ENCODE measurements around the gene ITGB5. TPM values are rescaled to one million over a fixed set of nuclear protein-coding genes. Genes with fewer than 3 reads are reported as not detected.

Gene ITGB5
- total RNA-seq, 1 experiment from 2014 or later: 146 TPM

- Histone ChIP-seq H3K23ac (ENCODE audit: insufficient read length, low read depth, low read length) (no peak overlapping the region), H3K4ac (ENCODE audit: low read depth, low read length) (no peak overlapping the region), H4K20me1 (ENCODE audit: control insufficient read depth, insufficient read depth, insufficient read length) (no peaks in the 10 kb centered on the region), H3K27me3 (ENCODE audit: insufficient read depth, low read length) (no peaks in the 10 kb centered on the region), H2BK5ac (ENCODE audit: insufficient read length, low read length) (no peak overlapping the region), H3K18ac (ENCODE audit: insufficient read length, low read depth, low read length) (no peak overlapping the region), H2BK15ac (ENCODE audit: low read depth, low read length) (no peak overlapping the region), H4K5ac (ENCODE audit: insufficient read length, low read depth, low read length) (no peak overlapping the region), H2BK12ac (ENCODE audit: insufficient read length, low read depth, low read length) (no peak overlapping the region), H2AFZ (ENCODE audit: low read length) (no peak overlapping the region), H3K79me1 (ENCODE audit: insufficient read depth, low read depth, low read length, poor library complexity, severe bottlenecking) (peaks cover 5% of the 10 kb centered on the region), H4K8ac (replicated peaks; ENCODE audit: insufficient read length, low read depth, low read length) (no peak overlapping the region), H4K91ac (ENCODE audit: insufficient read length, low read depth, low read length) (no peak overlapping the region), H2BK120ac (ENCODE audit: low read depth, low read length, poor library complexity, severe bottlenecking) (no peak overlapping the region), H2BK20ac (ENCODE audit: low read depth, low read length, poor library complexity, severe bottlenecking) (no peak overlapping the region), H3K79me2 (ENCODE audit: insufficient read depth, low read length) (no peaks in the 10 kb centered on the region), H3K4me2 (ENCODE audit: insufficient read depth, insufficient read length, low read length) (no peak overlapping the region), H3K14ac (ENCODE audit: insufficient read depth, low read length) (no peak overlapping the region), H3K27ac (ENCODE audit: insufficient read length, low read depth, low read length) (no peak overlapping the region), H3K23me2 (ENCODE audit: insufficient read length, low read depth, low read length, poor library complexity, severe bottlenecking) (no peaks in the 10 kb centered on the region), H3K56ac (ENCODE audit: insufficient read length, low read depth, low read length) (no peak overlapping the region), H3K9ac (ENCODE audit: extremely low read depth, insufficient read length, low read length) (no peak overlapping the region), H2AK5ac (ENCODE audit: insufficient read length, low read length) (no peak overlapping the region), H3K9me3 (ENCODE audit: control insufficient read depth, low read depth, low read length) (no peaks in the 10 kb centered on the region), H3K4me1 (ENCODE audit: insufficient read depth, low read length) (no peaks in the 10 kb centered on the region), H3T11ph (ENCODE audit: low read length) (no peak overlapping the region)
- Mint-ChIP-seq H3K4me1 (peaks cover 5 to 6% of the 10 kb centered on the region in 2 experiments), H3K27ac (peak overlapping the region in 1 of 3 experiments; percentile 12; a peak in 2 of 7 replicates), H3K36me3 (ENCODE audit: insufficient read depth in 1 of 3, low read depth in 3 of 3) (peaks cover 40 to 61% (median 43%) of the 10 kb centered on the region in 3 experiments), H3K27me3 (ENCODE audit: low read depth) (no peaks in the 10 kb centered on the region), H3K4me3 (no peak overlapping the region), H3K9me3 (no peaks in the 10 kb centered on the region)
- TF ChIP-seq CTCF (conservative IDR thresholded peaks at IDR 0.05): no peak
- WGBS (ENCODE audit: extremely low coverage, insufficient read length, low lambda C conversion rate): no CpG with 5 or more reads among the region's 2 CpGs
- DNase-seq: no peak
These were observed 41.0 kb downstream of the ITGB5 start for GRCh38 chr3:124846189-124846588.
